A549 (cell line): ENCODE data around the gene RAPGEF6. TPM values are rescaled to one million over a fixed set of nuclear protein-coding genes. Genes with fewer than 3 reads are reported as not detected.
"Not testable (repeated sequence)": the region's sequence is repeated elsewhere in the genome, so short reads cannot be mapped to it uniquely, and the experiment has no call there.

Experiments
- ATAC-seq, 2 experiments: fragments of 200-7000 bp in 1 of 2; fragments of >200 bp in 1 of 2; cut with Nextera tagmentation in 1 of 2; cut with Tn5 transposase in 1 of 2; 3 replicates each; pipeline versions ENCODE4 v1.8.0 to v1.9.1; 2018 to 2020; ENCODE audit warnings: mild to moderate bottlenecking in 1 of 2, moderate library complexity in 1 of 2
- CTCF ChIA-PET: fragments of 300-600 bp; sonication (Branson Sonifier 250); formaldehyde crosslinking; extraction: SDS; loops from one replicate; lab custom pipeline; 2021; ENCODE audit warnings: antibody characterized with exemption, inconsistent platforms; lab: Yijun Ruan, JAX
- POLR2A ChIA-PET: fragments of 350-600 bp; formaldehyde crosslinking; extraction: SDS; loops from one replicate; lab custom pipeline; 2021; ENCODE audit warnings: antibody characterized with exemption, inconsistent platforms; lab: Yijun Ruan, JAX
- DNase-seq, 2 experiments: peaks; one replicate each; pipeline versions ENCODE4 v3.0.0 to v3.0.0-alpha.2; 2011 to 2016; ENCODE audit warnings: low read depth in 1 of 2, low spot score in 1 of 2
- FAIRE-seq: peaks from 2 replicates; lab custom pipeline; 2011; peaks lifted over from hg19 to GRCh38; lab: Jason Lieb, UNC
- H3K27ac ChIP-seq, 2 experiments: fragments of >200 bp; sonication (Bioruptor Twin); formaldehyde crosslinking; 3 replicates each; pipeline ENCODE4 v1.5.1; 2016 to 2017
- H3K4me1 ChIP-seq: fragments of >200 bp; sonication (Bioruptor Twin); formaldehyde crosslinking; 3 replicates; pipeline ENCODE4 v1.6.1; 2016
- H3K4me2 ChIP-seq: fragments of >200 bp; sonication (Bioruptor Twin); formaldehyde crosslinking; 3 replicates; pipeline ENCODE4 v1.6.1; 2016
- H3K4me3 ChIP-seq: fragments of >200 bp; sonication (Bioruptor Twin); formaldehyde crosslinking; 3 replicates; pipeline ENCODE4 v1.5.1; 2016
- H3K9me3 ChIP-seq: fragments of >200 bp; sonication (Bioruptor Twin); formaldehyde crosslinking; 3 replicates; pipeline ENCODE4 v1.6.1; 2016
- BCL3 ChIP-seq: fragments of >200 bp; sonication (Bioruptor Twin); formaldehyde crosslinking; IDR thresholded peaks from 3 replicates; pipeline ENCODE4 v1.6.1; 2016
- BHLHE40 ChIP-seq: IDR thresholded peaks from 2 replicates; pipeline ENCODE4 v1.6.1; 2012; ENCODE audit warnings: low read depth, low read length, inconsistent platforms
- CTCF ChIP-seq: fragments of >200 bp; sonication (Bioruptor Twin); formaldehyde crosslinking; IDR thresholded peaks from 3 replicates; pipeline ENCODE4 v1.5.1; 2016
- EHF ChIP-seq: fragments of 250-450 bp; sonication (Bioruptor Pico); IDR thresholded peaks from 2 replicates; pipeline ENCODE4 v1.5.0; 2020; ENCODE audit warnings: mild to moderate bottlenecking
- EHMT2 ChIP-seq: fragments of 200-600 bp; sonication (generic); IDR thresholded peaks from 2 replicates; pipeline ENCODE4 v1.6.1; 2016; ENCODE audit warnings: antibody characterized with exemption, low read depth, mild to moderate bottlenecking, moderate library complexity
- HDAC2 ChIP-seq: fragments of 200-600 bp; sonication (generic); IDR thresholded peaks from 2 replicates; pipeline ENCODE4 v1.6.1; 2016
- HOXA7 ChIP-seq: fragments of 250-450 bp; sonication (Bioruptor Pico); IDR thresholded peaks from 2 replicates; pipeline ENCODE4 v1.5.0; 2020; ENCODE audit warnings: mild to moderate bottlenecking, moderate library complexity
- HOXB5 ChIP-seq: fragments of 250-450 bp; sonication (Bioruptor Pico); IDR thresholded peaks from 2 replicates; pipeline ENCODE4 v1.5.0; 2020; ENCODE audit warnings: mild to moderate bottlenecking, moderate library complexity
- JUNB ChIP-seq: fragments of >200 bp; sonication (Bioruptor Twin); formaldehyde crosslinking; IDR thresholded peaks from 2 replicates; pipeline ENCODE4 v1.6.1; 2016
- MAX ChIP-seq: IDR thresholded peaks from 2 replicates; pipeline ENCODE4 v1.6.1; 2012
- MAZ ChIP-seq: fragments of 150-350 bp; IDR thresholded peaks from 2 replicates; pipeline ENCODE4 v1.6.1; 2014; ENCODE audit warnings: antibody characterized with exemption, low read depth, low read length, borderline replicate concordance
- RAD21 ChIP-seq, 2 experiments: fragments of >200 bp in 1 of 2; sonication (Bioruptor Twin) in 1 of 2; formaldehyde crosslinking in 1 of 2; IDR thresholded peaks in 1 of 2; conservative IDR thresholded peaks in 1 of 2; 2 replicates in 1 of 2; 3 replicates in 1 of 2; pipeline ENCODE4 v1.6.1; 2012 to 2018; ENCODE audit warnings: inconsistent platforms in 1 of 2
- SMC3 ChIP-seq: fragments of >200 bp; sonication (Bioruptor Twin); formaldehyde crosslinking; IDR thresholded peaks from 3 replicates; pipeline ENCODE4 v1.6.1; 2018; ENCODE audit warnings: inconsistent platforms
- SREBF2 ChIP-seq: fragments of 450-650 bp; IDR thresholded peaks from 2 replicates; pipeline ENCODE4 v1.6.1; 2014; ENCODE audit warnings: mild to moderate bottlenecking, moderate library complexity
- ZFP36 ChIP-seq: fragments of 450-650 bp; IDR thresholded peaks from 2 replicates; pipeline ENCODE4 v1.6.1; 2014; ENCODE audit warnings: borderline replicate concordance; ENCODE audit not compliant: partially characterized antibody
- WGBS: methylation state at CpG from one replicate; pipeline ENCODE4 v1.1.6; 2017; ENCODE audit errors: missing lambda C conversion rate; 5-methylcytosine and 5-hydroxymethylcytosine counted together
- polyA plus RNA-seq, 4 experiments: library from polyadenylated mRNA; depleted of rRNA in 3 of 4; stranded (reverse); fragments of >200 nt; fragmentation: RNase III in 1 of 4; extraction: RNeasy Plus Mini Kit Qiagen cat#74134 plus additional on column Dnase treatment in 1 of 4; gene quantifications; 2 replicates in 3 of 4; 3 replicates in 1 of 4; pipeline ENCODE4 v1.2.3, GENCODE V29; 2011 to 2017

RAPGEF6 gene
- polyA plus RNA-seq, 2 of the 4 experiments (the other 2 are of a cell fraction): 5.9 to 15.2 TPM

- TF ChIP-seq BCL3 (no peak), SREBF2 (no peak), MAX (no peak)
Measured at GRCh38 chr5:131593921-131594320, 41.1 kb downstream of the RAPGEF6 start (continued).

- H3K4me3 ChIP-seq, ATAC-seq, H3K4me1 ChIP-seq, POLR2A ChIA-PET, FAIRE-seq, H3K27ac ChIP-seq, H3K4me2 ChIP-seq, DNase-seq, H3K9me3 ChIP-seq: not testable (repeated sequence)
- 96% methylated on average over 2 of the region's 2 CpGs for WGBS
- CTCF ChIA-PET: interaction anchor here (0.9 to 6.9 kb wide), 2 partner anchors 415 kb away, joined by 3 to 156 read pairs; partner anchors contain the start of gene ACSL6
Measured at GRCh38 chr5:131593436-131593835, 41.6 kb downstream of the RAPGEF6 start.

GRCh38 chr5:131589510-131590348 is 45.3 kb downstream of the RAPGEF6 start:
- peak; percentile 73 to 93; a peak in 5 of 6 replicates for ATAC-seq
- H3K9me3 ChIP-seq: no peaks in the 10 kb centered on the region
- TF ChIP-seq CTCF (peak; percentile 95), RAD21 (conservative IDR thresholded peaks at IDR 0.05 in 1 of 2, IDR thresholded peaks at IDR 0.05 in 1 of 2) (peak; percentile 93), BHLHE40 (no peak), SMC3 (peak; percentile 86)
- TF ChIP-seq, all 56 proteins: peak for 3
- 63% methylated on average over 5 of the region's 5 CpGs for WGBS
- Histone ChIP-seq H3K4me3 (no peak overlapping the region), H3K27ac (no peak overlapping the region), H3K4me2 (no peak overlapping the region), H3K4me1 (no peaks in the 10 kb centered on the region)
- CTCF ChIA-PET: interaction anchor here (0.5 to 6.9 kb wide), 71 partner anchors 8 to 497 kb away, joined by 3 to 156 read pairs (median 4); partner anchors contain the start of genes ACSL6 and CSF2
- FAIRE-seq: no peak
- DNase-seq: peak; percentile 36 to 59
- POLR2A ChIA-PET: interaction anchor here (1.1 to 1.2 kb wide), 3 partner anchors 46 to 418 kb away, joined by 4 to 9 read pairs (median 6); partner anchors contain the start of gene FNIP1

- CTCF ChIA-PET: interaction anchor here (1.0 to 6.9 kb wide), 4 partner anchors 44 to 476 kb away, joined by 4 to 156 read pairs (median 6); partner anchors contain the start of gene ACSL6
- no peaks in the 10 kb centered on the region for H3K9me3 ChIP-seq
- FAIRE-seq (no peak), ATAC-seq (no peak), DNase-seq (no peak)
- H3K4me3 ChIP-seq: no peak overlapping the region
- no peaks in the 10 kb centered on the region for H3K4me1 ChIP-seq
- 70% methylated on average over 2 of the region's 2 CpGs for WGBS
- POLR2A ChIA-PET: no interaction called here
- no peak overlapping the region for H3K4me2 ChIP-seq
- TF ChIP-seq HOXA7 (CRISPR knock-in tag): no peak
- TF ChIP-seq ZFP36: no peak
- H3K27ac ChIP-seq: no peak overlapping the region
Measured at GRCh38 chr5:131587541-131587940, 47.5 kb downstream of the RAPGEF6 start.

- no peaks in the 10 kb centered on the region for H3K9me3 ChIP-seq
- TF ChIP-seq EHF (CRISPR knock-in tag) (no peak), JUNB (no peak), ZFP36 (no peak), HDAC2 (no peak), MAZ (no peak), HOXB5 (CRISPR knock-in tag) (no peak), EHMT2 (no peak)
- no peak overlapping the region for H3K4me2 ChIP-seq
- no peak overlapping the region for H3K4me3 ChIP-seq
- ATAC-seq (no peak), FAIRE-seq (no peak), DNase-seq (no peak)
- CTCF ChIA-PET: interaction anchor here (1.2 to 3.0 kb wide), 2 partner anchors 8 to 426 kb away, joined by 3 to 13 read pairs; no protein-coding TSS in a partner anchor
- WGBS: 93% methylated on average over 1 of the region's 1 CpG
- H3K27ac ChIP-seq: no peak overlapping the region
- POLR2A ChIA-PET: no interaction called here
- H3K4me1 ChIP-seq: no peaks in the 10 kb centered on the region
Measured at GRCh38 chr5:131581702-131582101, 53.3 kb downstream of the RAPGEF6 start.
